Measurements from ENCODE around the gene DYNLT4. TPM values are rescaled to one million over a fixed set of nuclear protein-coding genes. Genes with fewer than 3 reads are reported as not detected.

The DYNLT4 gene
- polyA plus RNA-seq, 1 of the 3 experiments (the other 2 are of a cell fraction): 0.61 TPM

DNA sequence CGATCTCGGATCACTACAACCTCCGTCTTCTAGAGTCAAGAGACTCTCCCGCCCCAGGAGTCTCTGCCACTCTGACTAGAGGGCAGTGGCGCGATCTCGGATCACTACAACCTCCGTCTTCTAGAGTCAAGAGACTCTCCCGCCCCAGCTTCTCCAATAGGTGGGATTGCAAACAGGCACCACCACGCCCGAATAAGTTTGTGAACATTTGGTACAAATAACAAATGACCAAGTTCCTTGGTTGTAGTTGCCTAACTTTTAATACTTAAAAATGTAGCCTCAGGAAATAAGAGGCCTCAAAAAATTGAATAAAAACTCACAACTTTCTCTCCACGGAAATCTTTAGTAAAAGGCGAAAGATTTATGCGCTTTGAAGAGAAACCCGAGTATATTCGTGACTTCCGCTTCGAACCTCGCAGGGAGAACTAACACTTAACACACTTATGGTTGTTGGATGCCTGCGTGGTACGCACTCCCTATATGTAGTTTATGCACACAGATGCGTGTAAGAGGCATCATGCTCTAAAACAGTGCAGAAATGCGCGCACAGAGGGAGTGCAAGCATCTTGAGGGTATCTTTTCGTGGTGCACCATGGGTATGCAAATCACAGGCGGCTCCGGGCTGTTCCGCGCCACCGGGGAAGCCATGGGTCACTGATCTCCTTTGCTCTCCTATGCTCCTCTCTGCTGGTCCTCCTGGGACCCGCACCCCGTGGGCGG, 12.6 kb upstream of the DYNLT4 start (continued):
- no peak for TF ChIP-seq GATA2 (CRISPR knock-in tag; IDR thresholded peaks at IDR 0.05)
- peak; percentile 47 for TF ChIP-seq TCF12 (IDR thresholded peaks at IDR 0.05)
- TF ChIP-seq NRF1 (IDR thresholded peaks at IDR 0.05; ENCODE audit: low read depth, low read length): no peak
- TF ChIP-seq MXI1 (IDR thresholded peaks at IDR 0.05; ENCODE audit: low read depth, low read length): no peak
- peak; percentile 56; the same call in 1 of the 2 replicates for TF ChIP-seq MAX (IDR thresholded peaks at IDR 0.05; ENCODE audit: low read depth)
- TF ChIP-seq, protein P1, sequence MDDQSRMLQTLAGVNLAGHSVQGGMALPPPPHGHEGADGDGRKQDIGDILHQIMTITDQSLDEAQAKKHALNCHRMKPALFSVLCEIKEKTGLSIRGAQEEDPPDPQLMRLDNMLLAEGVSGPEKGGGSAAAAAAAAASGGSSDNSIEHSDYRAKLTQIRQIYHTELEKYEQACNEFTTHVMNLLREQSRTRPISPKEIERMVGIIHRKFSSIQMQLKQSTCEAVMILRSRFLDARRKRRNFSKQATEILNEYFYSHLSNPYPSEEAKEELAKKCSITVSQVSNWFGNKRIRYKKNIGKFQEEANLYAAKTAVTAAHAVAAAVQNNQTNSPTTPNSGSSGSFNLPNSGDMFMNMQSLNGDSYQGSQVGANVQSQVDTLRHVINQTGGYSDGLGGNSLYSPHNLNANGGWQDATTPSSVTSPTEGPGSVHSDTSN (IDR thresholded peaks at IDR 0.05): peak; percentile 62
- 0 out of 2 replicates have a peak, but pooled peaks have one; percentile 35 for TF ChIP-seq GABPA (IDR thresholded peaks at IDR 0.05; ENCODE audit: low read depth)
- TF ChIP-seq JUND (IDR thresholded peaks at IDR 0.05): peak; percentile 61

GRCh38 chr1:44819196-44819607, 12.1 kb upstream of the DYNLT4 start:
- ChIA-PET POLR2A (interaction anchor here (0.6 to 3.2 kb wide), 10 partner anchors 9 to 1415 kb away, joined by 3 to 15 read pairs (median 4); partner anchors contain the start of genes BTBD19, DYNLT4, HECTD3 and PLK3), CTCF (interaction anchor here (0.6 to 2.3 kb wide), 4 partner anchors 17 to 101 kb away, joined by 3 to 7 read pairs (median 4); no protein-coding TSS in a partner anchor)
- Histone ChIP-seq H3K36me3 (replicated peaks in 1 of 2; ENCODE audit: control insufficient read depth in 1 of 2, insufficient read depth in 2 of 2, low read length in 1 of 2) (peaks cover 8 to 25% of the 10 kb centered on the region in 2 experiments), H3K4me1 (ENCODE audit: control insufficient read depth in 1 of 2, insufficient read depth in 2 of 2, low read depth in 1 of 2, low read length in 1 of 2) (peaks cover 5 to 8% of the 10 kb centered on the region in 2 experiments; a peak in 1 of 4 replicates), H3K27ac (ENCODE audit: low read depth in 2 of 2, low read length in 1 of 2) (peak overlapping the region; percentile 76 to 95), H4K20me1 (ENCODE audit: insufficient read depth) (no peaks in the 10 kb centered on the region), H3K79me2 (ENCODE audit: insufficient read depth) (no peaks in the 10 kb centered on the region), H2AFZ (ENCODE audit: low read depth) (no peak overlapping the region), H3K9me2 (no peaks in the 10 kb centered on the region), H3K9me3 (no peaks in the 10 kb centered on the region), H3K27me3 (ENCODE audit: insufficient read depth) (no peaks in the 10 kb centered on the region), H3K4me2 (peak overlapping the region; percentile 45), H3K9ac (peak overlapping the region; percentile 69), H3F3A (replicated peaks; ENCODE audit: insufficient read depth) (peaks cover 64% of the 10 kb centered on the region), H3K4me3 (ENCODE audit: low read depth in 2 of 2, low read length in 1 of 2) (peak overlapping the region; percentile 21 to 45)
- 17% methylated on average over 13 of the region's 13 CpGs for WGBS (ENCODE audit: low lambda C conversion rate)
- TF ChIP-seq RFX5 (IDR thresholded peaks at IDR 0.05; ENCODE audit: low read length): no peak
- TF ChIP-seq ELF1 (IDR thresholded peaks at IDR 0.05): no peak
- TF ChIP-seq CHD2 (IDR thresholded peaks at IDR 0.05; ENCODE audit: low read length, partially characterized antibody): no peak
- TF ChIP-seq TAF1 (IDR thresholded peaks at IDR 0.05; ENCODE audit: borderline replicate concordance, low read depth, low read length): no peak
- DNase-seq: no peak

DNA sequence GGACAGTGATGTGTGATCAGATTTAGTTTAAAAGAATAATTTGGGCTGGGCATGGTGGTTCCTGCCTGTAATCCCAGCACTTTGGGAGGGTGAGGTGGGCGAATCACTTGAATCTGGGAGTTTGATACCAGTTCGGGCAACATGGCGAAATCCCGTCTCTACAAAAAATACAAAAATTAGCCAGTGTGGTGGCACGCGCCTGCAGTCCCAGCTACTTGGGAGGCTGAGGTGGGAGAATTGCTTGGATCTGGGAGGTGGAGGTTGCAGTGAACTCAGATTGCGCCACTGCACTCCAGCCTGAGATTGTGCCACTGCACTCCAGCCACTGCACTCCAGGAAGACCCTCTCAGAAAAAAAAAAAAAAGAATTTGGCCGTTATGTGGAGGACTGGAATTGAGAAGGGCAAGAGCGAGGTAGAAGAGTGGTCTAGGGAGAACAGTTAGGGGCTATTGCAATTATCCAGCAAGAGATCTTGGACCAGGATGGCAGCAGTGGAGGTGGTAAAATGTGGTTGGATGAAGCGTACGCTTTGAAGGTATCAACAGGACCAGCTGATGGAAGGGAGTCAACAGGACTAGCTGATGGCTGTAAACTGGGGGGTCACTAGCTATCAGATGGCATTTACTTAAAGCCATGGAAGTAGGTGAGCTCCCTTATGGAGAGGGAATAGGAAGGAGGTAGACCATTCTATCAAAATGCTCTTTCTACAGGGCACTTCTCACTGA, 10.8 kb upstream of the DYNLT4 start:
- H4K20me1 ChIP-seq (ENCODE audit: insufficient read depth): no peaks in the 10 kb centered on the region
- H3F3A ChIP-seq (replicated peaks; ENCODE audit: insufficient read depth): peaks cover 66% of the 10 kb centered on the region
- no peak for DNase-seq
- H3K27ac ChIP-seq (ENCODE audit: low read depth in 2 of 2, low read length in 1 of 2): peak overlapping the region in 1 of 2 experiments; percentile 76; a peak in 1 of 4 replicates
- peak overlapping the region; percentile 45; the same call in 1 of the 2 replicates for H3K4me2 ChIP-seq
- 96% methylated on average over 11 of the region's 11 CpGs for WGBS (ENCODE audit: low lambda C conversion rate)
- H3K9me2 ChIP-seq: no peaks in the 10 kb centered on the region
- no peak for TF ChIP-seq FOXJ3 (CRISPR knock-in tag; IDR thresholded peaks at IDR 0.05)
- H3K9me3 ChIP-seq: no peaks in the 10 kb centered on the region
- ChIA-PET CTCF (interaction anchor here (0.6 to 2.3 kb wide), 5 partner anchors 17 to 1071 kb away, joined by 3 to 7 read pairs (median 4); no protein-coding TSS in a partner anchor), POLR2A (interaction anchor here (1.5 to 3.2 kb wide), 2 partner anchors 10 to 87 kb away, joined by 7 to 15 read pairs; partner anchors contain the start of genes BTBD19, DYNLT4 and RNU5D-1)
- H3K4me1 ChIP-seq (ENCODE audit: control insufficient read depth in 1 of 2, insufficient read depth in 2 of 2, low read depth in 1 of 2, low read length in 1 of 2): peaks cover 11 to 20% of the 10 kb centered on the region in 2 experiments; a peak in 2 of 4 replicates
- no peak overlapping the region for H2AFZ ChIP-seq (ENCODE audit: low read depth)
- peaks cover 2% of the 10 kb centered on the region; the same call in 1 of the 2 replicates for H3K79me2 ChIP-seq (ENCODE audit: insufficient read depth)
- peaks cover 8 to 27% of the 10 kb centered on the region in 2 experiments for H3K36me3 ChIP-seq (replicated peaks in 1 of 2; ENCODE audit: control insufficient read depth in 1 of 2, insufficient read depth in 2 of 2, low read length in 1 of 2)
- no peak overlapping the region for H3K9ac ChIP-seq
- H3K27me3 ChIP-seq (ENCODE audit: insufficient read depth): no peaks in the 10 kb centered on the region
- H3K4me3 ChIP-seq (ENCODE audit: low read depth in 2 of 2, low read length in 1 of 2): no peak overlapping the region
